Measurements from ENCODE around the gene ADGRD1.

Gene ADGRD1

DNA sequence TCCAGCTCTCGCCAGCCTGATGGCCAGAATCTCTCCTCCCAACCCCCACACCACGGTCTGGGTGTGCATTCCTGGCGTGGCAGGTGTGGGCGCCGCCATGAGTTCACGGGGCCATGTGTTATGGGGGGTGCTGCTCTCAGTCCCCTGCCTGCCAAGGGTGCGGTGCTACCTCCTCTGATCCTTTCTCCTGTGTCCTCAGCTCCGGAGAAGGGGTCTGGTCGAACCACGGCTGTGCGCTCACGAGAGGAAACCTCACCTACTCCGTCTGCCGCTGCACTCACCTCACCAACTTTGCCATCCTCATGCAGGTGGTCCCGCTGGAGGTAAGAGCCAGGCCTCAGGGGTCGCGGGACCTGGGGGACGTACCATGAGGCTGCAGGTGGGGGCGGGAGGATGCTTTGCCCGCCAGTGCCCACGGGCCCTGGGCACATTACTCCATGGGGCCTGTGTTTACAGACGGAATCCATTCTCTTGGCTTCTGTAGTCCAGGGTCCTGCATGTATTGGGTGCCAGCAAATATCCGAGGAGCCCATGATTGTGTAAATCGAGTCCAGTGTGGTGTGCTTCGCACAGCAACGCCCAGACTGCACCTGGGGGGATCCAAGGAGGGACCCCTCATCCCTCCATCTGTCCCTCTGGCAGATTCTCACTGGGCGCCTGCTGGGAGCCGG, 130.8 kb downstream of the ADGRD1 start:
- no peaks in the 10 kb centered on the region for H3K9me3 ChIP-seq (ENCODE audit: control insufficient read depth, low read depth, low read length)
- no peaks in the 10 kb centered on the region for H3K27me3 ChIP-seq (ENCODE audit: control insufficient read depth, insufficient read depth, low read length)
- no peak overlapping the region for H3K27ac ChIP-seq (ENCODE audit: low read length)
- no peaks in the 10 kb centered on the region for H3K4me1 ChIP-seq (ENCODE audit: control insufficient read depth, low read depth, low read length)
- H3K4me3 ChIP-seq (ENCODE audit: low read length), result no peak overlapping the region
- H3K9ac ChIP-seq (ENCODE audit: low read length), result no peak overlapping the region
- no peaks in the 10 kb centered on the region for H3K36me3 ChIP-seq (ENCODE audit: control insufficient read depth, low read depth, low read length)

DNA sequence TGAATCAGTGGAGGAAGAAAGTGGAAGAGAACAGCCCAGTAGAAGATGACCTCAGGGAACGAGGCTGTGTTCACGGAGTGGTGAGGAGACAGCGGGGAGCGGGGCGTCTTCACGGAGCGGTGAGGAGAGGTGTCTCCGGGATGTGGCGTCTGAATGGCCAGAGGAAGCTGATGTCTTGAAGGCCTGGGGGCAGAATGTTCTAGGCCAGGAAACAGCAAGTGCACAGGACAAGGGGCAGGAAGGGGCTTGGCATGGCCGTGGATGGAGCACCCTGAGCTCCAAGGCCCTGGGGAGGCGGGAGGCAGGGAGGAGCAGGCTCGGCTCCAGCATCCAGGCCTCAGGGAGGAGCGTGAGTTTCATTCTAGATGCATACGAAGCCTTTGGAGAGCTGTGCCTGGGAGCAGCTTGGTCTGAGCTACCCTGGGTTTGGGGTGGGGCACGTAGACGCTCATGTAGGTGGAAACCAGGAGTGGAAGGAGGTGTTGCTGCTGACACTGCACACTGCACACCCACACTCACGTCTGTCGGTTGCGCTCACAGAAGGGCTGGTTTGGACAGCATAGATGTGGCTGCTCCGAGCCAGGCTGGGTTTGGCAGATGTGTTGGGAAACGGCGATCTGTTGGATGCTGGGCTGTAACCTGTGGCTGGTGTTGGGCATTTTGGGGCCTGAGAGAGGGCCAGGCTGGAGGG, 131.6 kb downstream of the ADGRD1 start:
- no peak overlapping the region for H3K4me3 ChIP-seq (ENCODE audit: low read length)
- no peak overlapping the region for H3K27ac ChIP-seq (ENCODE audit: low read length)
- H3K9ac ChIP-seq (ENCODE audit: low read length), result no peak overlapping the region
- no peaks in the 10 kb centered on the region for H3K4me1 ChIP-seq (ENCODE audit: control insufficient read depth, low read depth, low read length)
- no peaks in the 10 kb centered on the region for H3K36me3 ChIP-seq (ENCODE audit: control insufficient read depth, low read depth, low read length)
- H3K27me3 ChIP-seq (ENCODE audit: control insufficient read depth, insufficient read depth, low read length), result no peaks in the 10 kb centered on the region
- no peaks in the 10 kb centered on the region for H3K9me3 ChIP-seq (ENCODE audit: control insufficient read depth, low read depth, low read length)

DNA sequence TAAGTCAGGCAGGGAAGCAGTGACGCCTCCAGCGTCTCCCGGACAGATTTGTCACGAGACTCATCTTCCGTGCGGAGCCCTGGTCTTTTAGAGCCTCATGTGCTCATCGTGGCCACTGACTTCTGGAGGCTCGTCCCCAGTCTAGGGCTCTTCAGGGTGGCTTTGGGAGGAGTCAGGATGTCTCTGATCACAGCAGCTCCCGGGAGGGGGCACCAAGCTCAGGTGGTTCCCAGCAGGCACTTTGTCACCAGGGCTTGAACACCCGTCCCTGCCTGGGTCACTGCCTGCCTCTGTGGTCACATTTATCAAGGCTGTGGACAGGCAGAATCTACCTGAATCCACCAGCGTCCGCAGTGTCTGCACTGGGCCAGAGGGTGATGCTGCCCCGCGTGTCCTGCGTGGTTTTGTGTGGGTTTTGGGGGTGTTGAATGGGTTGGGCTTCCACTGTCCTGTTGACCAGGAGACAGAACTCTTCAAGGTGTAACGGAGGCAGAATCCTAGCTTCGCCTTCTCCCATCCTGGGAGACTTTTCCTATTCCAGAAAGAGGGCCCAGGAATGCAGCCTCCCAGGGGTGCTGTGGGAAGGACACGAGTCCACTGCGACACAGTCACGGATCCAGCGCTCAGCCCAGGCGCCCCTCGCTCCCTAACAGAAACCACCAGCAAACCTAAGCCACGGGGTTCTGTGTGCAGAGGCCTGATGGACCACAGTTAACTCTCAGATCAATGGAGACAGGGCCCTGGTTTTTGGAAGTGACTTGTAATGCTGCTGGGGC, 132.3 kb downstream of the ADGRD1 start:
- Histone ChIP-seq H3K36me3 (ENCODE audit: control insufficient read depth, low read depth, low read length) (no peaks in the 10 kb centered on the region), H3K27ac (ENCODE audit: low read length) (no peak overlapping the region), H3K4me1 (ENCODE audit: control insufficient read depth, low read depth, low read length) (no peaks in the 10 kb centered on the region)

DNA sequence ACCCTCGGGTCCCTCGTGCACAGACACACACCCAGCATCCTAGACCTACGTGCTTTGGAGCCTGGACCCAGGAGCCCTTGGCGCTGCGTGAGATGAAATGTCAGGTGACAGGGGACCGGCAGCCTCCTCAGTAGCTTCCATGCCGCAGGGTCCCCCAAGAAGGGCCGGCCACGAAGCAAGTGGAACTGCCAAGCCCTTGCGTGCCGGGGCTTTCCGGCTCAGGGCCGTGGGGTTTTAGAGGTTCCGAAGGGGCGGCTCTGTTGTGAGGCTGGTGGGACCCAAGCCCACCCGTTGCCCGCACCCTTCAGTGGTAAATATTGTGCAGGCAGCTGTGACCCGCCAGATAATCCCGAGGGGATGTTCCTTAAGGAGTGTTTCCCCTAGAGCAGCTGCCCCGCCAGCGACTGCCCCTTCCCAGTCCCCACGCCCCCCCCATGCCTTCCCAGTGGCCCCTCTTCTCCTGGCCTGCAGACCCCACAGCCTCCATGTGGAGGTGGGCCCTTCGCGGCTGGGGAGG, 133.7 kb downstream of the ADGRD1 start:
- Histone ChIP-seq H3K4me1 (ENCODE audit: control insufficient read depth, low read depth, low read length) (no peaks in the 10 kb centered on the region), H3K4me3 (ENCODE audit: low read length) (no peak overlapping the region), H3K27ac (ENCODE audit: low read length) (no peak overlapping the region), H3K27me3 (ENCODE audit: control insufficient read depth, insufficient read depth, low read length) (no peaks in the 10 kb centered on the region), H3K36me3 (ENCODE audit: control insufficient read depth, low read depth, low read length) (no peaks in the 10 kb centered on the region), H3K9ac (ENCODE audit: low read length) (no peak overlapping the region), H3K9me3 (ENCODE audit: control insufficient read depth, low read depth, low read length) (no peaks in the 10 kb centered on the region)

More for the DNA sequence above, 132.3 kb downstream of the ADGRD1 start:
- Histone ChIP-seq H3K27me3 (ENCODE audit: control insufficient read depth, insufficient read depth, low read length) (no peaks in the 10 kb centered on the region), H3K4me3 (ENCODE audit: low read length) (no peak overlapping the region), H3K9ac (ENCODE audit: low read length) (no peak overlapping the region), H3K9me3 (ENCODE audit: control insufficient read depth, low read depth, low read length) (no peaks in the 10 kb centered on the region)

DNA sequence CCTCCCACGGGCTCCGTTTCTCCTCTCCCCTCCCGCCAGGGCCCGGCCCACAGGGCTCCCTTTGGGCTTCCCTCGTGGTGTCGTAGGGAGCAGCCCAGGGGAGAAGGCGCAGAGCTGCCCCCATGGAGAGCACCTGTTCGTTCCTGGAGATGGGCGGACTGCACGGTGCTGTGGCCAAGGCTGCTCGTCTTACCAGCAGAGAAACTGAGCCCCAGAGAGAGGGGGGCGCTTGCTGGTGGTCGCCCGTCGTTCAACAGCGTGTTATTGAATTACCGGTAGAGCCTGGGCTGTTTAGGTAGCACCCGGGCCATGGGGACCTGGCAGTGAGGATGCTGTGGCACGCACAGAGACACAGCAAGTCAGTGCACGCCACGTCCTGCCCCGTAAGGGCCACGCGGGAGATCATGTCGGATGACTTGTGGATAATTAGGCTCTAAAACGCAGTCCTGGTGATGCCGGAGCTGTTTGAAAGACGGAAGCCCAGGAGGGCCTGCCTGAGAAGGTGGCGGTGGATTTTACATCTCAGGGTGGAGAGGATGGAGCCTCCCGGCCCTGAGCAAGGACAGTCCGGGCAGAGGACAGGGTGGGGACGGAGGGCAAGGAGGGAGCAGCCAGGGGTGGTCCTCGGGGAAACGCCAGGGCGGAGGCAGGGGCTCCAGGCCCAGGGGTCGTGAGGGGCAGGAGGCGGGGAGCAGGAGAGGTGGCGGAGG, 134.4 kb downstream of the ADGRD1 start:
- Histone ChIP-seq H3K4me3 (ENCODE audit: low read length) (no peak overlapping the region), H3K27ac (ENCODE audit: low read length) (no peak overlapping the region), H3K9ac (ENCODE audit: low read length) (no peak overlapping the region), H3K4me1 (ENCODE audit: control insufficient read depth, low read depth, low read length) (no peaks in the 10 kb centered on the region), H3K9me3 (ENCODE audit: control insufficient read depth, low read depth, low read length) (no peaks in the 10 kb centered on the region), H3K36me3 (ENCODE audit: control insufficient read depth, low read depth, low read length) (no peaks in the 10 kb centered on the region), H3K27me3 (ENCODE audit: control insufficient read depth, insufficient read depth, low read length) (no peaks in the 10 kb centered on the region)

DNA sequence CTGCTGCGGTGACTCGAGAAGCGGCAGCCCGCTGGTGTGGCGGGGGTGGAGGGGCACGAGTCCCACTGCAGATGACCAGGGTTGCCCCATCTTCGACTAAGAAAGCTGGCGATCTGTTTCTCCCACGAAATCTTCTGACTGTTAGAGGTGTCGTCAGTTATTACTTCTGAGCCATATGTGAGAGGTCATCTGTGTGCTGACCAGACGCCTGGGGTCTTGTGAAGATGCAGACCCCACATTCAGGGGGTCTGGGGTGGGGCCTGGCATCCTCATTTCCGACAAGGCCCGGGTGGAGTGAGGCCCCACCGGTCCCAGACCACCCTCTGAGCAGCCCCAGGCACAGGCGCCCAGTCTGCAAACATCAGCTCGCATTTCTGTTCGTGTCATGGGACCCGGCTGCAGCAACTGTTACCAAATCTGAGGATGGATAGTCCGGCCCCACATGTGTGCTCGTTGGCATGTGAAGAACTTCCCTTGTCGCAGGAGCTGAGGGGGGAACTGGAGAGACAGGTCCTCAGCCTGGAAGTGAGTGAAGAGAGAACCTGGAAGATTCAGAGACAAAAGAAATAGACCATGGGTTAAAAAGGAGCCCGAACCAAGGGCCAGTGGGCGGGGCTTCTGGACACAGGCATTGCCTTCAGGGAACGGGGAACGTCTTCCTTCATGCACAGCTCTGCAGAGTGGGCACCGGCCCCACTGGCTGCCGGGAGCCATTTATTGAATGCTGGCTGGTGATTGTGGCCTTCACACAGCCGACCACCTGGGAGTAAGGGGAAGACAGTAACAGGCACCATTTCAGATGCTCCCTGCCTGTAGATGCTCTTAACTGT, 135.2 kb downstream of the ADGRD1 start:
- Histone ChIP-seq H3K9ac (ENCODE audit: low read length) (no peak overlapping the region), H3K4me3 (ENCODE audit: low read length) (no peak overlapping the region), H3K27me3 (ENCODE audit: control insufficient read depth, insufficient read depth, low read length) (no peaks in the 10 kb centered on the region), H3K27ac (ENCODE audit: low read length) (no peak overlapping the region), H3K9me3 (ENCODE audit: control insufficient read depth, low read depth, low read length) (no peaks in the 10 kb centered on the region), H3K4me1 (ENCODE audit: control insufficient read depth, low read depth, low read length) (no peaks in the 10 kb centered on the region), H3K36me3 (ENCODE audit: control insufficient read depth, low read depth, low read length) (no peaks in the 10 kb centered on the region)

DNA sequence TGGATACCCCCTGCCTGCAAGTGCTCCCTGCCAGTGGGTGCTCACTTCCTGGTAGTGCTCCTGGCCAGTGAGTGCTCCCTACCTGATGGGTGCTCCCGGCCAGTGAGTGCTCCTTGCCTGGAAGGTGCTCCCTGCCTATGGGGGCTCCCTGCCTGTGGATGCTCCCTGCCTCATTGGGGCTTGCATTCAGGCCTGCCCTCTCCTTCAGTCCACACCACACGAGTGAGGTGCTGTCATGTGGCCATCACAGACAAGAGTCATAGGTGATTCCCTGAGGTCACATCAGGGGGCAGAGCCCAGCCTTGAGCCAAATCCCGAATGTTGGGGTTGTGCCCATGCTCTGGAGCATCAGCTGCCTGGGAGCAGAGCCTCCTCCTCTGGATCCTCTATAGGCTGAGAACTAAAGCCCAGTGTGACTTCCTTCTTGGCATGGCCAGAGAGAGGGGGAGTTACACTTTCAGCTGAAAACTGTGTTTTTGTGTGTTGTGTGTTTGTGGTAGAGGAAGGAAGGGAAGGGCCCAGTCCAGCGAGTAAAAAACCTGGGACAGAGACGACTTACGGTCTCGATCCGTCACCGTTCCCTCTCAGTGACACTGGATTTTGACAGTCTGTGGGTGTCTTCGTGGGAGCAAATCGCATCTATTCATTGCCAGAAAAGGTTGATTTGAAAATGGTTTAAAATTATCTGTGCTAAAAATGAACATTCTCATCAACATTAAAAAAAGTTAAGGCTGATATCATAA, 136.0 kb downstream of the ADGRD1 start:
- H3K9me3 ChIP-seq (ENCODE audit: control insufficient read depth, low read depth, low read length), result no peaks in the 10 kb centered on the region
- H3K27me3 ChIP-seq (ENCODE audit: control insufficient read depth, insufficient read depth, low read length), result no peaks in the 10 kb centered on the region
- no peak overlapping the region for H3K27ac ChIP-seq (ENCODE audit: low read length)
- no peaks in the 10 kb centered on the region for H3K36me3 ChIP-seq (ENCODE audit: control insufficient read depth, low read depth, low read length)
- no peak overlapping the region for H3K4me3 ChIP-seq (ENCODE audit: low read length)
- H3K9ac ChIP-seq (ENCODE audit: low read length), result no peak overlapping the region
- no peaks in the 10 kb centered on the region for H3K4me1 ChIP-seq (ENCODE audit: control insufficient read depth, low read depth, low read length)

DNA sequence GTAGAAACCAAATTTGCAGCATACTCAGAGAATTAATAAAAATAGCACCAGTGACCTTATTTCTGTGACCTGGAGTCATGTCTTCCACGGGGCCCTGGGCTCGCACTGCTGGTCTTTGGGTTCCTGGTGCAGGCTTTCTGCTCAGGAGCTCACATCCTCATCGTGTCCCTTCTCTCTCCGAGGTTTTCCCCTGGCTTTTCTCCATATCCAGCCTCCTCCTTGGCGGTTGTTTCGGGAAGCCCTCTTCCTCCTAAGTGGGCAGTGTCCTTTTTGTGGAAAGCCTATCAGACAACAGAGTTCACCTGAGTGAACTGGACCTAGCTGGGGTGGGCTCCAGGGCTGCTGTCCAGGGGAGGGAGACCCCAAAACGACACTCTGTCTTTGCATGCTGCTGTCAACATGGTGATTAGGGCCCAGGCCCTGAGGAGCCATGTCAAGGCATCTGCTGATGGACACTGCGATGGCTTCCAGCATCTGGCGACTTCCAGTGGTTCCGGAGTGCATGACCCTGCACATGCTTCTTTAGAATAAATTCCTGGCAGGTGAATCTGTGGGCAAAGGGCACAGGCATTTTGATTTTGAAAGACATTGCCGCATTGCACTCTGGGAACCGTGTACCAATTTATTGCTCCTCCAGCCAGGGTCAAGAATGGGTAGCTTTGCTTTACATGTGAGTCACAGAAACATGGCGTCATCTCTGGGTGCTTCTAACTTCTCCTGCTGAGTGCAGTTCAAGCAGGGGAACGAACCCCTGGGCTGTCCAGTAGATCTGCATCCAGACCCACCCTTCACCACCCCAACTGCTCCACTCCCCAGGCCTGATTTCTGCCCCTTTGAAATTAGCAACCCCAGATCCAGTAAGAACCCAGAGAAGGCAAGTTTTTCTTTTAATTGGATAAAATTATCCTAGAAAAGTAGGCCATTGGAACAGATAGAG, 136.8 kb downstream of the ADGRD1 start:
- no peak overlapping the region for H3K4me3 ChIP-seq (ENCODE audit: low read length)
- H3K4me1 ChIP-seq (ENCODE audit: control insufficient read depth, low read depth, low read length), result no peaks in the 10 kb centered on the region
- no peak overlapping the region for H3K9ac ChIP-seq (ENCODE audit: low read length)

DNA sequence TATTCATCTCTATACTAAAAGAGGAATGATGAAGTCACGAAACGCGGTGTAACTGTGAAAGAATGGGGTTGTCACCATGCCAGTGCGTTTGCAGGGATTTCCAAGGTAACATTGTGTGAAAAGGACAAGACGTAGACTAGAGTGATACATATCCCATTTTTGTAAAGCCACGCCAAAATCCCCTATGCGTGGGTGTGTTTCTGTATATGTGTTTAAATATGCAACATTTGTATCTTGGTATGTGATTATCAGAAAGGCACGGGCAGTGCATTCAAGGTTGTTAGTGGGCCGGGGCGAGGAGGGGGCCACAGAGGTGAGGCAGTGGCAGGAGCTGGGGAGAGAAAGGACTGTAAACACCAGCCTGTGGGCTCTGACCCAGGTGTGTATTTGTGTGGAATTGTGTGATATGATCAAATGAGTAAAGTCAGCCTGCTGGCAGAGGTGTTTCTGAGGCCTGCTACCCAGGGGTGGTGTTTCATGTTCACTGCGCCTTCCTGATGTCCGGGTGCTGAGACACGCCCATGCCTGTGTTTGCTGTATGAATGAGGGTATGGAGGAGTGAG, 137.8 kb downstream of the ADGRD1 start:
- H3K9ac ChIP-seq (ENCODE audit: low read length), result no peak overlapping the region
- H3K36me3 ChIP-seq (ENCODE audit: control insufficient read depth, low read depth, low read length), result no peaks in the 10 kb centered on the region
- no peak overlapping the region for H3K27ac ChIP-seq (ENCODE audit: low read length)
- H3K4me1 ChIP-seq (ENCODE audit: control insufficient read depth, low read depth, low read length), result no peaks in the 10 kb centered on the region
- H3K9me3 ChIP-seq (ENCODE audit: control insufficient read depth, low read depth, low read length), result no peaks in the 10 kb centered on the region
- no peaks in the 10 kb centered on the region for H3K27me3 ChIP-seq (ENCODE audit: control insufficient read depth, insufficient read depth, low read length)
- H3K4me3 ChIP-seq (ENCODE audit: low read length), result no peak overlapping the region

More for the DNA sequence above, 136.8 kb downstream of the ADGRD1 start:
- Histone ChIP-seq H3K36me3 (ENCODE audit: control insufficient read depth, low read depth, low read length) (no peaks in the 10 kb centered on the region), H3K9me3 (ENCODE audit: control insufficient read depth, low read depth, low read length) (no peaks in the 10 kb centered on the region), H3K27ac (ENCODE audit: low read length) (no peak overlapping the region), H3K27me3 (ENCODE audit: control insufficient read depth, insufficient read depth, low read length) (no peaks in the 10 kb centered on the region)
